WERI-Rb-1 (cell line): ENCODE measurements around the gene TPP2.
A peak's percentile ranks its signal among the peaks of the same experiment; 100 is the strongest.

Experiments
- DNase-seq: peaks from one replicate; pipeline ENCODE4 v3.0.0-alpha.2; 2020
- H3K27ac ChIP-seq: fragments of 250-450 bp; sonication (Bioruptor Pico); 2 replicates; pipeline ENCODE4 v1.5.1; 2020; ENCODE audit warnings: mild to moderate bottlenecking, moderate library complexity
- H3K27me3 ChIP-seq: fragments of 250-450 bp; sonication (Bioruptor Pico); 2 replicates; pipeline ENCODE4 v1.5.1; 2021; ENCODE audit warnings: mild to moderate bottlenecking, low read depth, moderate library complexity; ENCODE audit not compliant: insufficient read depth, severe bottlenecking
- H3K36me3 ChIP-seq: fragments of 250-450 bp; sonication (Bioruptor Pico); 2 replicates; pipeline ENCODE4 v1.5.1; 2020; ENCODE audit warnings: mild to moderate bottlenecking, moderate library complexity
- H3K4me3 ChIP-seq: 2 replicates; pipeline ENCODE4 v1.5.1; 2011; ENCODE audit warnings: low read depth, mild to moderate bottlenecking, control low read depth, low read length
- H3K9me3 ChIP-seq: fragments of 250-450 bp; sonication (Bioruptor Pico); 2 replicates; pipeline ENCODE4 v1.5.1; 2021; ENCODE audit warnings: mild to moderate bottlenecking, moderate library complexity; ENCODE audit not compliant: severe bottlenecking
- CTCF ChIP-seq: IDR thresholded peaks from 2 replicates; pipeline ENCODE4 v1.5.1; 2011; ENCODE audit warnings: low read depth, mild to moderate bottlenecking, control low read depth, inconsistent platforms, low read length

The TPP2 gene

GRCh38 chr13:102721800-102722231 lies 125.0 kb downstream of the TPP2 start:
- Histone ChIP-seq H3K4me3 (no peak overlapping the region), H3K27me3 (no peaks in the 10 kb centered on the region), H3K36me3 (no peaks in the 10 kb centered on the region), H3K27ac (no peak overlapping the region), H3K9me3 (no peaks in the 10 kb centered on the region)
- no peak for DNase-seq
- no peak for TF ChIP-seq CTCF

DNA sequence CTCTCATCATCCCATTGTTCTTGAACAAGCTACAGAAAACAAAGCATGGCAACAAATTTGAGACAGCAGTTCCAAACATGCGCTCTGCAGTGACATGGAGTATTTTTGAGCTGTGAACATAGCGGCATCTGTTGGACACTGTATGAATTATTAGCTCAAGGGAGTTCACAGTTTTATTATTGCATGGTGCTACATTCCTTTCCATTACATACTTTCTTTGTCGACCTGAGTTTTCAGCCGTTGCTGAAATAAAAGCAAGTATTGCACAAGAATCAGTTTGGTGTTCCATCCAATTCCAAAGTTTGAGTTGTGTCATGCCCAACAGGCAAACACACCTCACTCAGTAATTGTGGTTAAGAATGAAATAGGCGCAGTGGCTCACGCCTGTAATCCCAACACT lies 128.1 kb downstream of the TPP2 start:
- H3K4me3 ChIP-seq: no peak overlapping the region
- no peaks in the 10 kb centered on the region for H3K36me3 ChIP-seq
- H3K27me3 ChIP-seq: no peaks in the 10 kb centered on the region
- peaks cover 2% of the 10 kb centered on the region for H3K9me3 ChIP-seq
- no peak overlapping the region for H3K27ac ChIP-seq
- peak; percentile 80 for TF ChIP-seq CTCF
- peak; percentile 59 for DNase-seq

- peak; percentile 67 for DNase-seq
- Histone ChIP-seq H3K27me3 (no peaks in the 10 kb centered on the region), H3K4me3 (no peak overlapping the region), H3K36me3 (no peaks in the 10 kb centered on the region), H3K9me3 (peaks cover 2% of the 10 kb centered on the region), H3K27ac (no peak overlapping the region; the same call in 1 of the 2 replicates)
- TF ChIP-seq CTCF: peak; percentile 59
Observed at GRCh38 chr13:102726430-102726829, 129.6 kb downstream of the TPP2 start.
